Kidney (tissue), 14 donors: ENCODE data around the gene DNAAF5. TPM values are rescaled to one million over a fixed set of nuclear protein-coding genes. Genes with fewer than 3 reads are reported as not detected.

Source experiments
- DNase-seq, 5 donors: peaks; one replicate each; pipeline ENCODE4 v3.0.0-alpha.2; 2013 to 2020
- FAIRE-seq: peaks from 2 replicates; lab custom pipeline; 2012; peaks lifted over from hg19 to GRCh38; lab: Jason Lieb, UNC
- H3K27ac ChIP-seq, 2 donors: one replicate each; pipeline ENCODE4 v1.7.0; 2013; ENCODE audit warnings: low read depth in 2 of 2, low read length in 2 of 2, inconsistent platforms in 1 of 2
- H3K27me3 ChIP-seq: one replicate; pipeline ENCODE4 v1.7.1; 2013; ENCODE audit warnings: low read length, inconsistent platforms; ENCODE audit not compliant: control insufficient read depth, insufficient read depth
- H3K36me3 ChIP-seq, 3 donors: one replicate each; pipeline versions ENCODE4 v1.7.0 to v1.7.1; 2013; ENCODE audit warnings: low read length in 3 of 3, control low read depth in 1 of 3, inconsistent platforms in 1 of 3; ENCODE audit not compliant: insufficient read depth in 3 of 3, control insufficient read depth in 2 of 3
- H3K4me1 ChIP-seq, 3 donors: one replicate each; pipeline versions ENCODE4 v1.7.0 to v1.7.1; 2013; ENCODE audit warnings: low read length in 3 of 3, inconsistent platforms in 1 of 3, low read depth in 1 of 3; ENCODE audit not compliant: control insufficient read depth in 2 of 3, insufficient read depth in 2 of 3
- H3K4me3 ChIP-seq, 3 donors: one replicate each; pipeline versions ENCODE4 v1.7.0 to v1.8.1; 2013; ENCODE audit warnings: low read length in 3 of 3, control low read depth in 1 of 3, inconsistent platforms in 1 of 3
- H3K9ac ChIP-seq, 3 donors: one replicate each; pipeline versions ENCODE4 v1.7.0 to v1.7.1; 2013; ENCODE audit warnings: low read length in 3 of 3, control low read depth in 1 of 3, inconsistent platforms in 1 of 3
- H3K9me3 ChIP-seq, 3 donors: one replicate each; pipeline versions ENCODE4 v1.7.0 to v1.7.1; 2013; ENCODE audit warnings: low read length in 3 of 3, control low read depth in 1 of 3, inconsistent platforms in 1 of 3; ENCODE audit not compliant: control insufficient read depth in 2 of 3, insufficient read depth in 1 of 3
- CTCF ChIP-seq: IDR thresholded peaks from 3 replicates; pipeline ENCODE4 v1.5.1; 2012; ENCODE audit warnings: mild to moderate bottlenecking, moderate library complexity, borderline replicate concordance; ENCODE audit not compliant: insufficient read depth; ENCODE audit errors: extremely low read depth
- intact Hi-C: fragments of 100-400 bp; cut with DNase I; formaldehyde crosslinking; loops from one replicate; pipeline ENCODE4 v1.11.1; 2022
- polyA plus RNA-seq: library from polyadenylated mRNA; stranded (reverse); fragments of 350-450 nt; fragmentation: Illumina TruSeq; extraction: RNeasy Lipid Tissue Mini Kit (QIAGEN cat#74804); gene quantifications from one replicate; pipeline ENCODE4 v1.2.3, GENCODE V29; 2014; ENCODE audit warnings: low read depth, low replicate concordance; ENCODE audit not compliant: insufficient read depth
- total RNA-seq: library from RNA; stranded (reverse); fragmentation: NEBNext Ultra II Directional; extraction: Animal tissue kit (Norgen Biotek cat#: 25700); gene quantifications from one replicate; pipeline ENCODE4 v1.2.1, GENCODE V29; 2021
- donor health status: control.
- donor health status: control.
- donor health status: control.
- donor health status: control.
- donor health status: control.
- donor health status: DM: yes; HTN: yes; CAD: no.
- donor health status: Normal renal cell carcinoma (clear cell type).

The DNAAF5 gene
- total and polyA plus RNA-seq, 2 donors from 2014 or later, result 11.6 to 29.7 TPM

GRCh38 chr7:767941-768731, 41.6 kb downstream of the DNAAF5 start:
- Histone ChIP-seq H3K9me3 (no peaks in the 10 kb centered on the region), H3K36me3 (peaks cover 3 to 14% (median 12%) of the 10 kb centered on the region in 3 donors), H3K27ac (peak overlapping the region; percentile 83 to 90), H3K4me1 (peaks cover 7 to 30% (median 28%) of the 10 kb centered on the region in 3 donors), H3K27me3 (no peaks in the 10 kb centered on the region), H3K9ac (no peak overlapping the region), H3K4me3 (peak overlapping the region in 2 of 3 donors; percentile 70 to 71)
- intact Hi-C loops, result loop anchor here (5.0 kb wide), 1 partner anchor 441 kb away; no protein-coding TSS in a partner anchor
- TF ChIP-seq CTCF, result no peak
- peak; percentile 29 to 98 (median 69) for DNase-seq
- FAIRE-seq, result peak; percentile 75

GRCh38 chr7:768881-769504, 42.5 kb downstream of the DNAAF5 start:
- Histone ChIP-seq H3K36me3 (peaks cover 3 to 12% (median 10%) of the 10 kb centered on the region in 3 donors), H3K27ac (peak overlapping the region; percentile 59), H3K4me3 (peak overlapping the region in 2 of 3 donors; percentile 39 to 70), H3K4me1 (peaks cover 7 to 30% (median 28%) of the 10 kb centered on the region in 3 donors), H3K9me3 (no peaks in the 10 kb centered on the region), H3K27me3 (no peaks in the 10 kb centered on the region), H3K9ac (no peak overlapping the region)
- no peak for FAIRE-seq
- peak; percentile 47 to 90 (median 60) for DNase-seq
- TF ChIP-seq CTCF, result no peak
- intact Hi-C loops, result loop anchor here (5.0 kb wide), 1 partner anchor 442 kb away; no protein-coding TSS in a partner anchor

- intact Hi-C loops, result no loop called here
These were observed 43.8 kb downstream of the DNAAF5 start for GRCh38 chr7:770336-770735.

More at GRCh38 chr7:770336-770735, 43.8 kb downstream of the DNAAF5 start:
- Histone ChIP-seq H3K27ac (peak overlapping the region; percentile 92 to 94), H3K4me1 (peaks cover 7 to 30% (median 28%) of the 10 kb centered on the region in 3 donors), H3K9me3 (no peaks in the 10 kb centered on the region), H3K36me3 (peaks cover 1 to 11% (median 9%) of the 10 kb centered on the region in 3 donors), H3K4me3 (peak overlapping the region in 1 of 3 donors; percentile 50), H3K27me3 (no peaks in the 10 kb centered on the region), H3K9ac (peak overlapping the region in 1 of 3 donors; percentile 62)
- DNase-seq, result no peak
- no peak for FAIRE-seq
- no peak for TF ChIP-seq CTCF
